ENCODE measurements around the gene TP53TG3B. TPM values are rescaled to one million over a fixed set of nuclear protein-coding genes. Genes with fewer than 3 reads are reported as not detected.
A peak's percentile ranks its signal among the peaks of the same experiment; 100 is the strongest.
"Not testable (repeated sequence)": the region's sequence is repeated elsewhere in the genome, so short reads cannot be mapped to it uniquely, and the experiment has no call there.

The TP53TG3B gene
- not detected for total RNA-seq

DNA sequence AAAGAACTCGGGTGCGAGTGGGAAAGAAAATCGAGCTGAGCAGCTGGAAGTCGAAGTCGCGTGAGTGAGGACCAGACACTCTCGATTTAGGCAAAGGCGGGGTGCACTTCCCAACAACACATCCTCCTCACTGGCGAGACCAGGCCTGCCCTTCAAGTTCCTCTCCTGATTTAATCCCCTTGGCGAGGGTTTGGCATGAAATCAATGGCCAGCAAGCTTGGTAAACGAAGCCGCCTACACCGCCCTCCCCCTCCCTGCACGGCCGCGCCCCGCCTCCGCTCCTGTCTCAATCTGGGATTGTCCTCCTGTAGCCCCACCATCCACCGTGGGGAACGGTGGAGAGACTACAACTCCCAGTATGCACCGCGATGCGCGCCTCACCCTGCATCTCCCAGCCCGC lies at the start of gene TP53TG3B:
Gene TP53TG3B (plus strand): TSS at position 301 of the 400 bp plus-strand sequence. CDS start 68 bp downstream, at position 369.
- H3K27me3 ChIP-seq, DNase-seq, H3K4me3 ChIP-seq, H3K27ac ChIP-seq, H3K9me3 ChIP-seq, H3K36me3 ChIP-seq, H3K4me1 ChIP-seq: not testable (repeated sequence)

DNA sequence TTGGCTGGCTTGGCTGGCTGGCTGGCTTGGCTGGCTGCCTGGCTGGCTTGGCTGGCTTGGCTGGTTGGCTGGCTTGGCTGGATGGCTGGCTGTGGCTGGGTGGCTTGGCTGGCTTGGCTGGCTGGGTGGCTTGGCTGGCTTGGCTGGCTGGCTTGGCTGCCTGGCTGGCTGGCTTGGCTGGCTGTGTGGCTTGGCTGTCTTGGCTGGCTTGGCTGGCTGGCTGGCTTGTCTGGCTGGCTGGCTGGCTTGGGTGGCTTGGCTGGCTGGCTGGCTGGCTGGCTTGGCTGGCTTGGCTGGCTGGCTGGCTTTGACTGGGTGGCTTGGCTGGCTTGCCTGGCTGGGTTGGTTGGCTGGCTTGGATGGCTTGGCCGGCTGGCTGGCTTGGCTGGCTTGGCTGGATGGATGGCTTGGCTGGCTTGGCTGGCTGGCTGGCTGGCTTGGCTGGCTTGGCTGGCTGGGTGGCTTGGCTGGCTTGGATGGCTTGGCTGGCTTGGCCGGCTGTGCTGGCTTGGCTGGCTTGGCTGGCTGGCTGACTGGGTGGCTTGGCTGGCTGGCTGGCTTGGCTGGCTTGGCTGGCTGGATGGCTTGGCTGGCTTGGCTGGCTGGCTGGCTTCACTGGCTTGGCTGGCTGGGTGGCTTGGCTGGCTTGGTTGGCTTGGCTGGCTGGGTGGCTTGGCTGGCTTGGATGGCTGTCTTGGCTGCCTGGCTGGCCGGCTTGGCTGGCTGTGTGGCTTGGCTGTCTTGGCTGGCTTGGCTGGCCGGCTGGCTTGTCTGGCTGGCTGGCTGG lies 24.2 kb upstream of the TP53TG3B start:
- DNase-seq: peak in 2 of 3 donors; percentile 35 to 81
- not testable (repeated sequence) for H3K36me3 ChIP-seq, H3K4me3 ChIP-seq, H3K4me1 ChIP-seq, H3K27me3 ChIP-seq, H3K27ac ChIP-seq
- peaks cover 0 to 22% (median 5%) of the 10 kb centered on the region in 4 donors for H3K9me3 ChIP-seq

GRCh38 chr16:33337627-33338542 lies 22.8 kb upstream of the TP53TG3B start:
- not testable (repeated sequence) for H3K4me3 ChIP-seq, H3K4me1 ChIP-seq, H3K27me3 ChIP-seq, H3K36me3 ChIP-seq, H3K27ac ChIP-seq
- peaks cover 0 to 22% (median 5%) of the 10 kb centered on the region in 4 donors for H3K9me3 ChIP-seq
- DNase-seq: peak in 2 of 3 donors; percentile 49 to 80

DNA sequence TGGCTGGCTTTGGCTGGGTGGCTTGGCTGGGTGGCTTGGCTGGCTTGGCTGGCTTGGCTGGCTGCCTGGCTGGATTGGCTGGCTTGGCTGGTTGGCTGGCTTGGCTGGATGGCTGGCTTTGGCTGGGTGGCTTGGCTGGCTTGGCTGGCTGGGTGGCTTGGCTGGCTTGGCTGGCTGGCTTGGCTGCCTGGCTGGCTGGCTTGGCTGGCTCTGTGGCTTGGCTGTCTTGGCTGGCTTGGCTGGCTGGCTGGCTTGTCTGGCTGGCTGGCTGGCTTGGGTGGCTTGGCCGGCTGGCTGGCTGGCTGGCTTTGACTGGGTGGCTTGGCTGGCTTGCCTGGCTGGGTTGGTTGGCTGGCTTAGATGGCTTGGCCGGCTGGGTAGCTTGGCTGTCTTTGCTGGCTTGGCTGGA lies 22.1 kb upstream of the TP53TG3B start:
- H3K36me3 ChIP-seq, H3K4me1 ChIP-seq, H3K27ac ChIP-seq, H3K27me3 ChIP-seq, H3K4me3 ChIP-seq: not testable (repeated sequence)
- DNase-seq: peak in 2 of 3 donors; percentile 17 to 67
- peaks cover 0 to 22% (median 5%) of the 10 kb centered on the region in 4 donors for H3K9me3 ChIP-seq

- DNase-seq: peak in 2 of 3 donors; percentile 38 to 74
- not testable (repeated sequence) for H3K27me3 ChIP-seq, H3K36me3 ChIP-seq, H3K4me3 ChIP-seq, H3K4me1 ChIP-seq, H3K27ac ChIP-seq
- H3K9me3 ChIP-seq: peaks cover 0 to 22% (median 5%) of the 10 kb centered on the region in 4 donors
Observed at GRCh38 chr16:33339093-33340061, 21.3 kb upstream of the TP53TG3B start.

Small RNAs within 50 kb of the gene (small RNA-seq; reads per million reads assigned to genes)
- gene AC141257.3: 0 reads per million in 2 donors
- 0 reads per million in 2 donors for gene AC141257.4

Other genes starting within 250 kb of the TP53TG3B start
- not detected for gene TP53TG3C, start 166.6 kb upstream of the TP53TG3B start, total RNA-seq
- gene TP53TG3E, start 56.5 kb upstream of the TP53TG3B start, total RNA-seq: not detected
- gene TP53TG3F, start 98.8 kb downstream of the TP53TG3B start, total RNA-seq: not detected

Measured in Peyer's patch (tissue), 4 donors.